NCI-H774 (cell line): ENCODE measurements around the gene SLC2A13.

Experiments used
- DNase-seq: peaks from one replicate; lab custom pipeline; 2025; lab: John Stamatoyannopoulos, UW

Gene SLC2A13

DNA sequence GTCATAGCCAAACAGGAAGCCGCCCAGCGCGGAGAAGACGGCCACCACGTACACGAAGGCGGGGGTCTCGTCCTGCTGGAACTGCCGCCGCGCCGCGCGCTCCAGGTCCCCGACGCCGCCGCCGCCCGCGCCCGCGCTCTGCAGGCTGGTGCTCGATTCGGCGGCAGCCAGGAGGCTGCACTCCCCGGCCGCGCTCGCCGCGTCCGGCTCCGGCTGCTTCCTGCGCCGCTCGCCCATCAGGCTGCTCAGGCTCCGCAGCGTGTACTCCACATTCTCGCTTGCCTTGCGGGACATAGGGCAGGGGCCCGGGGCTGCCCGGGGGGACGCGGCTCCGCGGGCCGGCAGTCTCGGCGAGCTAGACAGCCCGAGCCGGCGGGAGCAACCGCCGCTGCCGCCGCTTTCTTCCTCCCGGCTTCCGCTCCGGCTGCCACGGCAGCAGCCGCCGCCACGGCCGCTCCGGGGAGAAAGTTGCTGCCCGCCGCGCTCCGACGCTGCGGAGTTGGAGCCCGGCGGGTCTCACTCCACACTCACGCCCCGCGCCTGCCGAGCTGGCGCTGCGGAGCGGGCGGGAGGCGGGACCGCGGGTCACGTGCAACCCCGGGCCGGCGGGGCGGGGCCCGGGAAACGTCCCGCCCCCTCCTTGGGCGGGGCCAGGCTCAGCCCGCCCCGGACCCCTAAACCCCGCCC is at the start of gene SLC2A13:
SLC2A13 (minus strand) TSS at position 567 of the 687 bp plus-strand sequence; CDS start at position 294, 273 bp downstream.
- DNase-seq, result peak; percentile 84

DNA sequence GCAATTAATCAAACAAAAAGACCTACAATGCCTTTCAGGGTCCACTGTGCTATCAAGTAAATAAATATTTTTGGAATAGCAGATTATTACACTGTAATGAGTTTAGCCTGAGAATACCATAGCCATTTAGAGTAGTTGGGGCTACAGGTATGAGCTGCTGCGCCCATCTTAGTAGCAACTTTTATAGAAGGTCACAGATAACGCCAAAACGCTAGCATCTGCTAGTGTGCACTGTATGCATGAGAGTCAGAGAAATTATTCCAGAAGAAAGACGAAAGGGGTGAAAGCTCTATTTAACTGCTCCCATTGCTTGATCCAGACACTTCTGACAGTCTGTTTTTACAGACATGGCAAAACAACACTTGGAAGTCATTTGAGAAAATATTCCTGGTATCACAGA is 48.5 kb upstream of the SLC2A13 start:
- no peak for DNase-seq

DNA sequence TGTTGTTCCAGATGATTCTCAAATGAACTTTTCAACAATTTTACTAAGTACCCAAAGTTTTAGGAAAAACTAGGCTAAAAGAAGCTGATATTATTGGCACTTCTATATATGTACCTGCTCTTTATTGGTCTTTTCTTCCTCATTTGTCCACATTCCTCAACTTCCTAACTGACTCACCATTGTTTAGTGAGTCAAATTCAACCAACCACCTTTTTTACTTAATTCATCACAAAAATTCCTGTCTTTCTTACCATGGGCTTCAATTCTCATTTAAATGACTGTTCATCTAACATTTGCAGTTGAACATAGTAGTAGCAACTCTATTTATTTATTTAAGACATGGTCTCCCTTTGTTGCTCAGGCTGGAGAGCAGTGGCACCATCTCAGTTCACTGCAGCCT is 47.6 kb upstream of the SLC2A13 start:
- no peak for DNase-seq

GRCh38 chr12:40152783-40153383 is 47.0 kb upstream of the SLC2A13 start:
- DNase-seq, result peak; percentile 25

- no peak for DNase-seq
Observed at GRCh38 chr12:40149673-40150260, 43.9 kb upstream of the SLC2A13 start.

- DNase-seq, result no peak
Observed at GRCh38 chr12:40146800-40147797, 41.2 kb upstream of the SLC2A13 start.

DNA sequence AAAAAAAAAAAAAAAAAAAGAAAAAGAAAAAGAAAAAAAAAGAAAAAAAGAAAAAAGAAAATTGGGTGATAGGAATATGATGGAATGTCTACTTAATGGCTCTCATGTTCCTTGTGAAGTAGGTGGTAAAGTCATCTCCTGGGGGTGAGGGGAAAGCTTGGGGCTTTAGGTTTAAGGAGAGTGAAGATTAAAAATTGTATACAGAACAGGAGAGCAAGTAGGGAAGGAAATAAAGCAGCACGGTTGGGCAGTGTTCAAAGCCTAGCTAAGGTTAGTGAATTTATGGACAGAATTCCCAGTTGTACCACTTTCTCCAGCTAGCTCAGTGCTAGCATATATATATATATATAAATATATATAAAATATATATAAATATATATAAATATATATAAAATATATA is 40.0 kb upstream of the SLC2A13 start:
- DNase-seq, result no peak

DNA sequence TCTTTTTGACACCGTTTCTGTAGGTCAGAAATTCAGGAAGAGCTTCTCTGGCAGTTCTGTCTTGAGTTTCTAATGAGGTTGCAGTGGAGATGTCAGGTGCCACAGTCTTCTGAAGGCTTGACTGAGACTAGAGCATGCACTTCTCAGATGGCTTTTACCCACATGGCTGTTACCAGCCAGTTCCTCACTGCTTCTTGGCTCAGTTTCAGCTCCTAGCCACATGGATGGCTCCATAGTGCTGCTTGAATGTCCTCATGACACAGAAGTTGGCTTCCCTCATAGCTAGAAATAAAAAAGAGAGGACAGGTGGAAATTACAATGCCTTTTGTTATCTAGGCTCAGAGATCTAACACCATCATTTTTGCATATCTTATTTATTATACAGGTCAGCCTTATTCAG is 38.1 kb upstream of the SLC2A13 start:
- DNase-seq, result no peak

DNA sequence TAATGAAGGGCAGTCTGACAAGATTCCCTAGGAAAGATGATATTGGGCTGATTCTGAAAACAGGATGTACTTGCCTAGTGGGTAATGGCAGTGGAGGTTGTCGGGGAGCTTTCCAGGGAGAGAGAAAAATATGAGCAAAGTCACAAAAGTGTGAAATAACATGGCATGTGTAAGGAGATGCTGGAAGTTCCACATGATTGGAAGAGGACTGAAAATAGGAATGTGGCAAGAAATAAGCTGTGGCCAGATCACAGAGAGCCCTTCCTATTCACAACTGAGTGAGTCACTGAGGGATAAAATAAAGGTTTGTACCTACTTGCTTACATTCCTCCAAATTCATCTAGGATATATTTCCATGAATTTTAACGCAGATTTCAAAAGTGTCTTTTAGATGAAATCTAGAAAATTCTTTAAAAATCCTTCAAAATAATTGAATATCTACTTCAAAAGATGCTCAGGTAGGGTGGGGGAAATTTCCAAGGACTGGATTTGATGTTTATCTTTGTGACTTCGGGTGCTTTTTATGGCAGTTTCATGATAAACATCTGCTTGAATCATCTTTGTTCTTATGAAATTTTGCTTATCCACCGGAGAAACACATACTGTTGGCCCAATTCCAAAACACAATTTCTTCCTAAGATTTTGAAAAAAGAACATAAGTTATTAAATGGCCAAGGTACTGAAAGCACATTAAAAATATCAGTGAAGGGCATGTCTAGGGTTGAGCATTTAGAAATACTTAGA is 36.3 kb upstream of the SLC2A13 start:
- DNase-seq, result no peak

GRCh38 chr12:40138526-40138925 is 32.6 kb upstream of the SLC2A13 start:
- no peak for DNase-seq

DNA sequence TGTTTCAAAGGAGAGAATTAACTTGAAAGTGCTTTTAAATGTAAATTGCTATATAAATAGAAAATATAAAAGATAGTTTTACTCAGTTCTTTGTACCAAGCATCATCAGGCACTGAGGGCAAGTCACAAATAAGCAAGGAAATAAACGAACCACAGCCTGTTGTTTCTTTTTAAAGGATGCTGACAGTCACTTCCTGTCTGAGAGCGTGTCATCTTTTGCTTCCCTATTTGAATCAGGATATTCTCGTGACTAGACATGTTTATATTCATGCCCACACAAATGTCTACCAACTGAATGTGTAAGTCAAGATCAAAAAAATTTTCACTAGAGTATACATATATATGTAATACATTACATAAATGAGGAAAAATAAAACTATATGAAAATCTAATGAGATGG is 31.4 kb upstream of the SLC2A13 start:
- DNase-seq, result no peak

- DNase-seq, result no peak
Observed at GRCh38 chr12:40127408-40127807, 21.5 kb upstream of the SLC2A13 start.

GRCh38 chr12:40123496-40123895 is 17.6 kb upstream of the SLC2A13 start:
- no peak for DNase-seq

GRCh38 chr12:40122842-40123241 is 17.0 kb upstream of the SLC2A13 start:
- no peak for DNase-seq

- no peak for DNase-seq
Observed at GRCh38 chr12:40117818-40118217, 11.9 kb upstream of the SLC2A13 start.

- no peak for DNase-seq
Observed at GRCh38 chr12:40110586-40110985, 4.7 kb upstream of the SLC2A13 start.

- no peak for DNase-seq
Observed at GRCh38 chr12:40107803-40108620, 2.1 kb upstream of the SLC2A13 start.

DNA sequence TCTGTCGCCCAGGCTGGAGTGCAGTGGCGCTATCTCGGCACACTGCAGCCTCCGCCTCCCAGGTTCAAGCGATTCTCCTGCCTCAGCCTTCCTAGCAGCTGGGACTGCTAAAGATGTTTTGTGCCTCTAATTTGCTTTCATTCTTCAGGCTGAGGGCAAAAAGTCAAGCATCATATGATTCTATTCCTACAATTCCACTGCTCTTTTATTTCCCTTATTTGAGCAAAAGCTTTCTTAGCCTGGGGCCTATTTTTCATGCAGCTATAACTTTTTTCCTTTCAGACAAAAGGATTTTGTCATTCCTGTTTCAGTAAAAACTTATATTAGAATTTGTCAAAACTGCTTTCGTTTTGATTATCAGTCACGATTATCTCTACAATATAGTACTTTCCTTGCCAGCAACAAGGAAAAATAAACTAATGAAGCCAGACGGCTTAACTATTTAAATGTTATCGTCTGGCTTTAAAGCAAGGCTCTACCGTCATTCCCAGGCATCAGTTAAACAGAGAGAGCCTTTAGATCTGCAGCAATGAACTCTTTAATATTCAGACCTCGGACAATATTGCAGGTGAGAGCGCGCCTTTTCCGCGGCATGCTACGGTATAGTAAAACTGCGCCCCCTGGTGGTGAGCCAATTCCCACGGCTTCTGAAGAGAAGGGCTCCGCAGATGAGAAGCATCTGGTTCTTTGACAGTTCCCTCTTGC is 1.4 kb upstream of the SLC2A13 start:
- DNase-seq, result peak; percentile 91

DNA sequence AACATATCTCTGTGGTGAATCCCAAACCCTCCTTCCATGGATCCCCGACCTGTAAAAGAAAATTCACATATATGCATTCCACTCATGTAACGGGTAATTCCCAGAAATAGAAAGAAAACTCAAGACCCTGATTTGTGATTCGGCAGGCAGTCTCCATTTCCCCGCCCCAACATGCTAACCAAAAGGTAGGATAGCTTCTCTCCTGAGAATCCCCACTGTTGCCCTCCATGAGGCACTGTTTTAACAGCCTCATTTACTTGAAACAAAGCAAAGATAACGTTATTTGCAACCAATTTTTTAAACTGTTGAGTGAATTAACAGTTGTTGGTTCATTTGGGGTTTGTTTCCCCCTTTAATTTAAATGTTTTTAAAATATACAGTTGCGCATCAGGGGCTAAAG is 774 bp upstream of the SLC2A13 start:
- DNase-seq, result peak; percentile 16

GRCh38 chr12:40106202-40106533 is 287 bp upstream of the SLC2A13 start:
- no peak for DNase-seq

- DNase-seq, result no peak
Observed at GRCh38 chr12:40105265-40105514, 691 bp downstream of the SLC2A13 start.
